ENCODE data around the gene HMX1. TPM values are rescaled to one million over a fixed set of nuclear protein-coding genes. Genes with fewer than 3 reads are reported as not detected.

The HMX1 gene
- total and polyA plus RNA-seq, 10 of the 15 experiments (the other 5 are each of a cell fraction or from before 2014, with no cell fraction given) = not detected

GRCh38 chr4:8832113-8832915 lies 39.3 kb downstream of the HMX1 start:
- Histone ChIP-seq H3K4me1 (ENCODE audit: control insufficient read depth, insufficient read depth, low read length) (no peaks in the 10 kb centered on the region), H3K27me3 (replicated peaks in 1 of 2; ENCODE audit: control insufficient read depth in 2 of 2, insufficient read depth in 2 of 2, low read length in 1 of 2) (no peaks in the 10 kb centered on the region), H3K79me2 (ENCODE audit: control insufficient read depth, insufficient read depth, low read length) (no peaks in the 10 kb centered on the region), H2AFZ (ENCODE audit: control insufficient read depth, low read depth, low read length) (no peak overlapping the region), H4K20me1 (ENCODE audit: control insufficient read depth, insufficient read depth) (no peaks in the 10 kb centered on the region), H3K27ac (ENCODE audit: control insufficient read depth, insufficient read depth) (no peak overlapping the region), H3K9me3 (replicated peaks; ENCODE audit: control insufficient read depth, insufficient read depth, low read length) (no peaks in the 10 kb centered on the region; the same call in 2 of the 3 replicates), H3K4me2 (ENCODE audit: control insufficient read depth, insufficient read depth) (no peak overlapping the region), H3K36me3 (ENCODE audit: control insufficient read depth in 2 of 2, insufficient read depth in 2 of 2, low read length in 1 of 2) (no peaks in the 10 kb centered on the region), H3K9ac (ENCODE audit: control insufficient read depth, insufficient read depth, low read length) (no peak overlapping the region), H3K4me3 (no peak overlapping the region)
- no peak for DNase-seq (ENCODE audit: low read depth, low spot score)
- RAD21 ChIA-PET (ENCODE audit: unreplicated experiment) = no interaction called here
- 45% methylated on average over 18 of the region's 18 CpGs for WGBS (ENCODE audit: insufficient coverage, insufficient replicate concordance, low lambda C conversion rate, missing lambda C conversion rate)
- SMC1A ChIA-PET (ENCODE audit: uncharacterized antibody, unreplicated experiment) = no interaction called here
- POLR2A ChIA-PET = no interaction called here
- in situ Hi-C loops (cut with MboI) = no loop called here
- FAIRE-seq = no peak
- BruUV-seq (replicated peaks) = no TSS peak
- intact Hi-C loops (cut with micrococcal nuclease; ENCODE audit: unreplicated experiment) = no loop called here
- ATAC-seq = no peak
- CTCF ChIA-PET = no interaction called here
- TF ChIP-seq IRF4 (IDR thresholded peaks at IDR 0.05; ENCODE audit: low read depth, low read length) = no peak
- TF ChIP-seq RBBP5 (conservative IDR thresholded peaks at IDR 0.05) = no peak
- TF ChIP-seq EGR1 (IDR thresholded peaks at IDR 0.05; ENCODE audit: borderline replicate concordance in 1 of 2, low read depth in 2 of 2, low read length in 2 of 2) = no peak
- TF ChIP-seq CUX1 (IDR thresholded peaks at IDR 0.05; ENCODE audit: insufficient replicate concordance, low read depth, low read length) = no peak
- no peak for TF ChIP-seq NR2C2 (IDR thresholded peaks at IDR 0.05; ENCODE audit: borderline replicate concordance, control insufficient read depth, insufficient read length, low read depth)
- no peak for TF ChIP-seq NRF1 (conservative IDR thresholded peaks at IDR 0.05; ENCODE audit: low read depth, low read length)
- no peak for TF ChIP-seq FOXM1 (IDR thresholded peaks at IDR 0.05; ENCODE audit: low read depth, low read length)
- no peak for TF ChIP-seq MTA3 (IDR thresholded peaks at IDR 0.05; ENCODE audit: borderline replicate concordance, low read length)
- TF ChIP-seq MLLT1 (IDR thresholded peaks at IDR 0.05) = no peak
- TF ChIP-seq PAX5 (IDR thresholded peaks at IDR 0.05; ENCODE audit: borderline replicate concordance, low read depth, low read length) = no peak
- no peak for TF ChIP-seq SUZ12 (IDR thresholded peaks at IDR 0.05; ENCODE audit: unreplicated experiment)
- TF ChIP-seq SIX5 (IDR thresholded peaks at IDR 0.05; ENCODE audit: low read depth, low read length, severe bottlenecking) = no peak
- no peak for TF ChIP-seq E4F1 (IDR thresholded peaks at IDR 0.05; ENCODE audit: borderline replicate concordance, partially characterized antibody)
- no peak for TF ChIP-seq NR2F1 (conservative IDR thresholded peaks at IDR 0.05)
- no peak for TF ChIP-seq BACH1 (IDR thresholded peaks at IDR 0.05; ENCODE audit: borderline replicate concordance)
